Upper lobe of left lung (tissue), 6 donors: Measurements from ENCODE around the gene MMP26. TPM values are rescaled to one million over a fixed set of nuclear protein-coding genes. Genes with fewer than 3 reads are reported as not detected.

Experiments used
- ATAC-seq, 2 donors: fragments of 200-7000 bp; cut with Tn5 transposase; one replicate each; pipeline ENCODE4 v1.9.1; 2022; ENCODE audit warnings: mild to moderate bottlenecking in 2 of 2, moderate library complexity in 2 of 2; ENCODE audit not compliant: low FRiP score in 2 of 2
- DNase-seq, 2 donors: peaks; one replicate each; pipeline ENCODE4 v3.0.0-alpha.2; 2019 to 2020
- H3K27ac ChIP-seq, 4 donors: fragments of 200-600 bp; sonication (generic); one replicate each; pipeline ENCODE4 v1.5.1; 2016 to 2019
- H3K27me3 ChIP-seq, 4 donors: fragments of 200-600 bp; sonication (generic); one replicate each; pipeline ENCODE4 v1.5.1; 2017 to 2019
- H3K36me3 ChIP-seq, 4 donors: fragments of 200-600 bp; sonication (generic); one replicate each; pipeline ENCODE4 v1.5.1; 2016 to 2019
- H3K4me1 ChIP-seq, 4 donors: fragments of 200-600 bp; sonication (generic); one replicate each; pipeline ENCODE4 v1.5.1; 2018 to 2019
- H3K4me3 ChIP-seq, 4 donors: fragments of 200-600 bp; sonication (generic); one replicate each; pipeline ENCODE4 v1.5.1; 2017 to 2019; ENCODE audit warnings: mild to moderate bottlenecking in 2 of 4, moderate library complexity in 1 of 4
- H3K9me3 ChIP-seq, 4 donors: fragments of 200-600 bp; sonication (generic); one replicate each; pipeline ENCODE4 v1.5.1; 2018 to 2019
- EP300 ChIP-seq, 4 donors: sonication (generic); formaldehyde crosslinking; IDR thresholded peaks; one replicate each; pipeline ENCODE4 v1.5.1; 2017; ENCODE audit warnings: antibody characterized with exemption in 4 of 4, control low read depth in 2 of 4
- POLR2A ChIP-seq, 4 donors: fragments of 450-650 bp; IDR thresholded peaks; one replicate each; pipeline ENCODE4 v1.5.1; 2016 to 2017; ENCODE audit warnings: antibody characterized with exemption in 4 of 4, mild to moderate bottlenecking in 2 of 4
- POLR2AphosphoS5 ChIP-seq, 2 donors: sonication (generic); formaldehyde crosslinking; IDR thresholded peaks; one replicate each; pipeline ENCODE4 v1.5.1; 2017; ENCODE audit warnings: antibody characterized with exemption in 2 of 2
- WGBS, 2 donors: methylation state at CpG; one replicate each; pipeline ENCODE4 v1.1.5; 2017 to 2018; 5-methylcytosine and 5-hydroxymethylcytosine counted together
- total RNA-seq, 6 donors: library from RNA; depleted of rRNA in 4 of 6; stranded (reverse); fragments of >200 nt in 4 of 6; gene quantifications; one replicate each; pipeline versions ENCODE4 v1.1.0 to v1.2.1, GENCODE V29; 2016 to 2021
- TF ChIP-seq, protein P1 (sequence below), 6 experiments: fragments of 450-650 bp in 4 of 6; fragments of 200-600 bp in 2 of 6; sonication (generic) in 2 of 6; IDR thresholded peaks; one replicate each; pipeline ENCODE4 v1.5.1; 2016 to 2019; ENCODE audit warnings: antibody characterized with exemption in 6 of 6
- donor health status: DM: no; HTN: no; CAD: no; lungs with moderate emphysema.
- donor health status: DM: no; HTN: yes; CAD: no; lungs with severe emphysema.

Gene MMP26
- total RNA-seq, 6 donors from 2014 or later, result not detected

DNA sequence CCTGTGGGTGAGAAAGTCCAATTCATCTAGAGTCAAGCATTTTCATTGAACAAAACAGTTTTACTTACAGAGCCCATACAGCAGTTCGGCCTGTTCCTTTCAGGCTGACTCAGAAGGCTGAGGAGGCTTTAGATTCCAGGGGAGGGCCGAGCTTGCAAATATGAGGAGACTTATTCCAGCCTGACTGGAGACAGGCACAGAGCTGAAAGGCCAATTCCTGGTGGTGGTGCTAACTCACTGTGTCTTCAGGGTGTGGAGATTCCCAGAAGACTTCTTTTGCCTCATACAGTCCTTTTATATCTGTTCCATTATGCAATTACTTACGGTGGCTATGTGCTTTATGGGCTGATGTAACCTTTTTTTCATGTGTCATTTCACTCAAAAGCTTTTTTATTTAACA is 7.0 kb upstream of the MMP26 start, which contains the start of gene OR51E2:
Gene OR51E2, minus strand, starts transcription at position 269 of the 400 bp plus-strand sequence. CDS start 15,142 bp downstream, outside the sequence.
- Histone ChIP-seq H3K4me1 (no peaks in the 10 kb centered on the region), H3K4me3 (no peak within 1 kb of the TSS), H3K27me3 (no peaks in the 10 kb centered on the region), H3K36me3 (no peaks in the 10 kb centered on the region), H3K9me3 (no peaks in the 10 kb centered on the region), H3K27ac (no peak within 1 kb of the TSS)
- ATAC-seq, result peak in 1 of 2 donors; percentile 35
- 76 to 84% methylated on average over 3 of the region's 3 CpGs for WGBS, 2 donors
- no peak for DNase-seq
- no peak for TF ChIP-seq POLR2AphosphoS5 (IDR thresholded peaks at IDR 0.05)

GRCh38 chr11:4699697-4700435 is 4.7 kb upstream of the MMP26 start:
- no peak for DNase-seq
- no peak for ATAC-seq
- Histone ChIP-seq H3K4me1 (no peaks in the 10 kb centered on the region), H3K27ac (no peak overlapping the region), H3K36me3 (no peaks in the 10 kb centered on the region), H3K4me3 (no peak overlapping the region), H3K9me3 (no peaks in the 10 kb centered on the region), H3K27me3 (no peaks in the 10 kb centered on the region)
- 86 to 89% methylated on average over 3 of the region's 3 CpGs for WGBS, 2 donors
- TF ChIP-seq, protein P1, sequence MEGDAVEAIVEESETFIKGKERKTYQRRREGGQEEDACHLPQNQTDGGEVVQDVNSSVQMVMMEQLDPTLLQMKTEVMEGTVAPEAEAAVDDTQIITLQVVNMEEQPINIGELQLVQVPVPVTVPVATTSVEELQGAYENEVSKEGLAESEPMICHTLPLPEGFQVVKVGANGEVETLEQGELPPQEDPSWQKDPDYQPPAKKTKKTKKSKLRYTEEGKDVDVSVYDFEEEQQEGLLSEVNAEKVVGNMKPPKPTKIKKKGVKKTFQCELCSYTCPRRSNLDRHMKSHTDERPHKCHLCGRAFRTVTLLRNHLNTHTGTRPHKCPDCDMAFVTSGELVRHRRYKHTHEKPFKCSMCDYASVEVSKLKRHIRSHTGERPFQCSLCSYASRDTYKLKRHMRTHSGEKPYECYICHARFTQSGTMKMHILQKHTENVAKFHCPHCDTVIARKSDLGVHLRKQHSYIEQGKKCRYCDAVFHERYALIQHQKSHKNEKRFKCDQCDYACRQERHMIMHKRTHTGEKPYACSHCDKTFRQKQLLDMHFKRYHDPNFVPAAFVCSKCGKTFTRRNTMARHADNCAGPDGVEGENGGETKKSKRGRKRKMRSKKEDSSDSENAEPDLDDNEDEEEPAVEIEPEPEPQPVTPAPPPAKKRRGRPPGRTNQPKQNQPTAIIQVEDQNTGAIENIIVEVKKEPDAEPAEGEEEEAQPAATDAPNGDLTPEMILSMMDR (IDR thresholded peaks at IDR 0.05), result no peak
- TF ChIP-seq POLR2AphosphoS5 (IDR thresholded peaks at IDR 0.05), result no peak

DNA sequence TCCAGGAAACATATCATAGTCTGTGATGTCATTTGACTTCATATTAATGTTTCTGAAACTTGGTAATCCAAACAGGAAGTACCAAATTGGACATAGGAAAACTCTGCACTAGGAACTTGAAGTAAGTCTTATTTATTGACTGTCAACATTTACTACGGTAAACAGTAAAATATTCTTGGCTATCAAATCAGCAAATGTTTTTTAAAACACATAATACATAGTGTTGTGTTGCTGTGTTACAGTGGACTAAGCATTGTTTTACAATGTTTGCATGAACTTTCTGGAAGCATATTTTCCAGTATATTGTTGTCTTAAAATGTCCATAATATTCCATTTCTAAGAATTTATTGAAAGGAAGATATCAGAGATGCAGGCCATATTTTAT is 4.2 kb upstream of the MMP26 start:
- H3K4me3 ChIP-seq, result no peak overlapping the region
- no peaks in the 10 kb centered on the region for H3K4me1 ChIP-seq
- H3K36me3 ChIP-seq, result no peaks in the 10 kb centered on the region
- 43 to 68% methylated on average over 1 of the region's 1 CpG for WGBS, 2 donors
- no peaks in the 10 kb centered on the region for H3K9me3 ChIP-seq
- H3K27me3 ChIP-seq, result no peaks in the 10 kb centered on the region
- DNase-seq, result no peak
- no peak overlapping the region for H3K27ac ChIP-seq
- TF ChIP-seq, protein P1 (IDR thresholded peaks at IDR 0.05), result no peak
- no peak for TF ChIP-seq EP300 (IDR thresholded peaks at IDR 0.05)
- no peak for TF ChIP-seq POLR2A (IDR thresholded peaks at IDR 0.05)
- TF ChIP-seq POLR2AphosphoS5 (IDR thresholded peaks at IDR 0.05), result no peak
- no peak for ATAC-seq

- Histone ChIP-seq H3K27me3 (no peaks in the 10 kb centered on the region), H3K9me3 (no peaks in the 10 kb centered on the region), H3K27ac (no peak overlapping the region), H3K4me3 (no peak overlapping the region), H3K4me1 (no peaks in the 10 kb centered on the region), H3K36me3 (no peaks in the 10 kb centered on the region)
- no peak for ATAC-seq
- TF ChIP-seq, protein P1 (IDR thresholded peaks at IDR 0.05), result no peak
- no peak for TF ChIP-seq POLR2A (IDR thresholded peaks at IDR 0.05)
- no peak for TF ChIP-seq POLR2AphosphoS5 (IDR thresholded peaks at IDR 0.05)
- TF ChIP-seq EP300 (IDR thresholded peaks at IDR 0.05), result no peak
- 76 to 78% methylated on average over 8 of the region's 8 CpGs for WGBS, 2 donors
- DNase-seq, result no peak
Measured at GRCh38 chr11:4704790-4705334, 278 bp downstream of the MMP26 start.

- Histone ChIP-seq H3K4me3 (no peak overlapping the region), H3K4me1 (no peaks in the 10 kb centered on the region), H3K36me3 (no peaks in the 10 kb centered on the region), H3K9me3 (no peaks in the 10 kb centered on the region), H3K27me3 (no peaks in the 10 kb centered on the region), H3K27ac (no peak overlapping the region)
- DNase-seq (no peak), ATAC-seq (no peak)
- 41 to 59% methylated on average over 1 of the region's 1 CpG for WGBS, 2 donors
- TF ChIP-seq EP300 (IDR thresholded peaks at IDR 0.05) (no peak), POLR2A (IDR thresholded peaks at IDR 0.05) (no peak), POLR2AphosphoS5 (IDR thresholded peaks at IDR 0.05) (no peak)
- TF ChIP-seq, protein P1 (IDR thresholded peaks at IDR 0.05), result no peak
Measured at GRCh38 chr11:4713241-4713640, 8.7 kb downstream of the MMP26 start.
